Cardiac fibroblast (primary cell): Measurements from ENCODE around the gene IQGAP3.

Experiments
- DNase-seq, 2 donors: peaks; one replicate each; pipeline versions ENCODE4 v3.0.0 to v3.0.0-alpha.2; 2010; ENCODE audit warnings: low read depth in 2 of 2
- H3K4me3 ChIP-seq, 2 donors: replicated peaks in 1 of 2; 1 replicate in 1 of 2; 2 replicates in 1 of 2; pipeline ENCODE4 v1.5.1; 2011; ENCODE audit warnings: low read depth in 2 of 2, low read length in 2 of 2, mild to moderate bottlenecking in 2 of 2, moderate library complexity in 1 of 2
- TF ChIP-seq, protein P1 (sequence below): IDR thresholded peaks from one replicate; pipeline ENCODE4 v1.5.1; 2011; ENCODE audit warnings: low read depth, mild to moderate bottlenecking, low read length, inconsistent platforms

Gene IQGAP3

DNA sequence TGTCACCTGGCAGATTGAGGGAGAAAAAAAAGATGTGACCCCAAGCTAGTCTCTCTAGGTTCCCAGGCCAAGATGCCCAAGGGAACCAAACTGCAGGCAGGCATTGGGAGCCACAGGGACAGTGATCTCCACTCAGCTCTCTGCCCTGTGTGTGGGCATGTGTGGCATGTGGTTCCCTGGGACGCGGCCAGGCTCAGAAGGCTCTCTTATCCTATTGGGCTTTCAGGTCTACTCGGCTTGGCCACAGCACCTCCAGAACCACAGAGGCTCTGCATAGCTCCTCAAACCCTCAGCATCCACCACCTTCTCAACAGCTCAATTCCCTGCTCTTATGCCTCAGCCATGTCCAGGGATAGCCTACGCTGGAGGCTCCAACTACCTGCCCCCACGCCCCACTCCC, 22.0 kb downstream of the IQGAP3 start:
- no peak for DNase-seq
- TF ChIP-seq, protein P1, sequence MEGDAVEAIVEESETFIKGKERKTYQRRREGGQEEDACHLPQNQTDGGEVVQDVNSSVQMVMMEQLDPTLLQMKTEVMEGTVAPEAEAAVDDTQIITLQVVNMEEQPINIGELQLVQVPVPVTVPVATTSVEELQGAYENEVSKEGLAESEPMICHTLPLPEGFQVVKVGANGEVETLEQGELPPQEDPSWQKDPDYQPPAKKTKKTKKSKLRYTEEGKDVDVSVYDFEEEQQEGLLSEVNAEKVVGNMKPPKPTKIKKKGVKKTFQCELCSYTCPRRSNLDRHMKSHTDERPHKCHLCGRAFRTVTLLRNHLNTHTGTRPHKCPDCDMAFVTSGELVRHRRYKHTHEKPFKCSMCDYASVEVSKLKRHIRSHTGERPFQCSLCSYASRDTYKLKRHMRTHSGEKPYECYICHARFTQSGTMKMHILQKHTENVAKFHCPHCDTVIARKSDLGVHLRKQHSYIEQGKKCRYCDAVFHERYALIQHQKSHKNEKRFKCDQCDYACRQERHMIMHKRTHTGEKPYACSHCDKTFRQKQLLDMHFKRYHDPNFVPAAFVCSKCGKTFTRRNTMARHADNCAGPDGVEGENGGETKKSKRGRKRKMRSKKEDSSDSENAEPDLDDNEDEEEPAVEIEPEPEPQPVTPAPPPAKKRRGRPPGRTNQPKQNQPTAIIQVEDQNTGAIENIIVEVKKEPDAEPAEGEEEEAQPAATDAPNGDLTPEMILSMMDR: no peak
- H3K4me3 ChIP-seq: no peak overlapping the region

DNA sequence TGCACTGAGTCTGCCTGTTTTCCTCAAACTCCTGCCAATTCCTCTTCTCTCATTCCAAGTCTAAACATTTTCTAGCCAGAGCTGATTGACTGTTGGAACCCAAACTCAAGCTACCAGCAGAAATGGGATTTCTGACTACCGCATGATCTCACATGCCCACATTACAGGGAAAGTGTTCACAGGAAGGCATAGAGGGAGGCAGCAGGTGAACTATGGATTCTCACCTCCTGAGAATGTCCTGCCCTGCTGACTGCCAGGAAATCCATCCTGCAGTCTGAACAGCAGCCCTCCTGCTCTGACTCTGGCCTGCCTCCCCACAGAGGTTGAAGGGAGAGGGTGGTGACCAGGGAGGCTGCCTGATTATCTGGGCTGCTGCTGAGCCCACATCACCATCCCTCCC, 22.5 kb downstream of the IQGAP3 start:
- no peak overlapping the region for H3K4me3 ChIP-seq
- no peak for DNase-seq
- TF ChIP-seq, protein P1: no peak

GRCh38 chr1:156549390-156549789, 23.0 kb downstream of the IQGAP3 start:
- no peak overlapping the region for H3K4me3 ChIP-seq
- TF ChIP-seq, protein P1: no peak
- no peak for DNase-seq

DNA sequence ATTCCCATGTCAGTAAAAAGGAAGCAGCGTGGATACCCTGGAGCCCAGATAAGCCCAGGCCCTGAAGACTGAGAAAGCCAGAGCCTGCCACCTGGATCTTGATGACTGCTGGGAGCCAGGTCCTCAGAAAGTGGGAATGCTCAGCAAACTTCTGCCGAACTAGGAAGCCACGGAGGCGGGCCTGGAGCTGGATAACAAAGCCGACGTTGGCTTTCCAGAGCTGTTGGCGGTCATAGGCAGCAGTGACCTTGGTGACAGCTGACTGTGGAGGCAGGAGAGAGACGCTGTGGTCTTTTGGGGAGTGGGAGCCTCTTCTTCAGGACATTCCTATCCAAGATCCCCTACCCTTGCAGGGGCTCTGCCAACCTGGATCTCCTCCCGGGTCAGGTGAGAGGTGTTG, 24.4 kb downstream of the IQGAP3 start:
- no peak for DNase-seq
- no peak overlapping the region for H3K4me3 ChIP-seq
- TF ChIP-seq, protein P1: no peak

GRCh38 chr1:156547434-156547833, 24.9 kb downstream of the IQGAP3 start:
- no peak overlapping the region for H3K4me3 ChIP-seq
- TF ChIP-seq, protein P1: no peak
- DNase-seq: no peak

- TF ChIP-seq, protein P1: no peak
- no peak for DNase-seq
- H3K4me3 ChIP-seq: no peak overlapping the region
These were observed 26.1 kb downstream of the IQGAP3 start for GRCh38 chr1:156546267-156546666.

GRCh38 chr1:156544592-156545102, 27.7 kb downstream of the IQGAP3 start:
- H3K4me3 ChIP-seq: no peak overlapping the region
- TF ChIP-seq, protein P1: no peak
- DNase-seq: no peak
